ENCODE measurements around the gene ERBB4.
"Not testable (repeated sequence)": the region's sequence is repeated elsewhere in the genome, so short reads cannot be mapped to it uniquely, and the experiment has no call there.

The ERBB4 gene

GRCh38 chr2:212024040-212024439, 514.6 kb downstream of the ERBB4 start:
- in situ Hi-C loops (cut with MboI; ENCODE audit: low sequenced_read_pairs), result no loop called here

DNA sequence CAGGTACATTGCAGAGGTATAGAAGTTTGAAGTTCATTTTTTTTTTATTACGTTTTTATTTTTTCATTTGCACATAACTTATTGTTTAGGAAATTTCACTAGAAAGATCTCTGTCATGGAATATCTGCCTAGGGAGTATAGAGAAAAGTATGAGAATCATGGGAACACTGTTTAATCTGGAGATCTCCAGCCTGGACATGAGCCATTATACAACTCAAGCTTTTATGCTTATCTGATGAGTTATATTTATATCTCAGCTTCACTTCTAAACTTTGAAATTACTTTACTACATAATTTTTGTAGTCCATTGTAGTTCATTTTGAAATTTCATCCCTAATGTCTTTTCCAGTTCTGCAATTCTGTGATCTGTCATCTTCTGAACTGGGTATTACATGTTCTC, 515.6 kb downstream of the ERBB4 start:
- in situ Hi-C loops (cut with MboI; ENCODE audit: low sequenced_read_pairs), result no loop called here

- in situ Hi-C loops (cut with MboI; ENCODE audit: low sequenced_read_pairs), result no loop called here
These were observed 516.7 kb downstream of the ERBB4 start for GRCh38 chr2:212021947-212022346.

DNA sequence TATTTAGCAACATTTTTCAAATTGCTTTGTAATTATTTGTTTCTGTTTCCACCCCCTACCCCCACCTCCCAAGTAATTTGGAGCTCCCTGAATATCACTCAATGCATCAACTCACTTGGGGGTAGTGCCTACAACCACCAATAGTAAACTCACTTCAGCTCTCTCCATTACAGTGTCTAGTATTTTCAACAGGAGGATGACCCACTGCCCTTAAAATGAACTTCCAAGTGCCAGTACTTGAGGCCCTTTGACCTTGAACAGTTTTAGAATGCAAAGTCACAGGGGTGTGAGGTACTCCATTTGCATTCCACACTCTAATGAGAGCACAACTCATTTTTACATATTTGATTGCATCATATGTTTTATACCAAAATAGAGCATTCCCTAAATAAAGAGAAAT, 523.0 kb downstream of the ERBB4 start:
- in situ Hi-C loops (cut with MboI; ENCODE audit: low sequenced_read_pairs), result no loop called here

- in situ Hi-C loops (cut with MboI; ENCODE audit: low sequenced_read_pairs), result no loop called here
These were observed 525.0 kb downstream of the ERBB4 start for GRCh38 chr2:212013626-212014025.

DNA sequence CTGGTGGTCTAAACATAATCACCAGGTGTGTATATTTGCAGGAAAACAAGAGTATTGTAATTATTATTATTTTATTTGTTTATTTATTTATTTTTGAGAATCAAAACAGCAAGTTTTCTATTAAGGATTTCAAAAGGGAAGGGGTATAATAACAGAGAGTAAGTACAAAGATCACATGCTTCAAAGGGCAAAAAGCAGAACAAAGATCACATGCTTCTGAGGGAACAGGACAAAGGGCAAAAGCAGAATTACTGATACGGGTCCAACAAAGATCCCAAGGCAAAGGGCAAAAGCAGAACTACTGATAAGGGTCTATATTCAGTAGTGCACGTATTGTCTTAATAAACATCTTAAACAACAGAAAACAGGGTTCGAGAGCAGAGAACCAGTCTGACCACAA, 528.3 kb downstream of the ERBB4 start:
- in situ Hi-C loops (cut with MboI; ENCODE audit: low sequenced_read_pairs), result not testable (repeated sequence)

- in situ Hi-C loops (cut with MboI; ENCODE audit: low sequenced_read_pairs), result no loop called here
These were observed 530.6 kb downstream of the ERBB4 start for GRCh38 chr2:212007972-212008371.

DNA sequence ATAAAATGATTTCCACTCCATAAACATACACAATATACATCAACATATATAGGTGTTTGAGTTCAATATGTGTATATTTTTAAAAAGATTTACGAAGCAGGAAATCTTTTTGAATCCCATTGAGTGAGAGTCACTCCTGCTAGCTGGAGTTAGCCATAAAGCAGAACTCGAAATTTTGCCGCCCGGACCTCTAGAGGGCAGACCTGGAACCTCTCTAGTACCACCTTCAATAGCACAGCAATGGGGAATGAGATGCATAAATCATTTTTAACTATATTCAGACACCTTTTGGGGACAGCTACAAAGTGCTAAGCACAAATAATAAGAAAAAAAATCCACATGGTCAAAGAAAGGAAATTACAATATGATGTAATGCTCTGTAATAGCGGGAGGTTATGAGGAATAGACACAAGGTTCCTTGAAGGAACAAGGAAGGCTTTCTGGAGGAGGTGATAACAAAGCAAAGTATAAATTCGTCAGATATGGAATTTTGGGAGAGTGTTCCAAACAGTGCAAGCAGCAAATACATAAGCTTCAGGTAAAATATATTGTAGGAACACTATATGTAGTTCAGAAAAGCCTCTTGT, 533.4 kb downstream of the ERBB4 start:
- in situ Hi-C loops (cut with MboI; ENCODE audit: low sequenced_read_pairs), result no loop called here

- in situ Hi-C loops (cut with MboI; ENCODE audit: low sequenced_read_pairs), result no loop called here
These were observed 537.3 kb downstream of the ERBB4 start for GRCh38 chr2:212001325-212001724.

- in situ Hi-C loops (cut with MboI; ENCODE audit: low sequenced_read_pairs), result no loop called here
These were observed 541.7 kb downstream of the ERBB4 start for GRCh38 chr2:211996857-211997256.

DNA sequence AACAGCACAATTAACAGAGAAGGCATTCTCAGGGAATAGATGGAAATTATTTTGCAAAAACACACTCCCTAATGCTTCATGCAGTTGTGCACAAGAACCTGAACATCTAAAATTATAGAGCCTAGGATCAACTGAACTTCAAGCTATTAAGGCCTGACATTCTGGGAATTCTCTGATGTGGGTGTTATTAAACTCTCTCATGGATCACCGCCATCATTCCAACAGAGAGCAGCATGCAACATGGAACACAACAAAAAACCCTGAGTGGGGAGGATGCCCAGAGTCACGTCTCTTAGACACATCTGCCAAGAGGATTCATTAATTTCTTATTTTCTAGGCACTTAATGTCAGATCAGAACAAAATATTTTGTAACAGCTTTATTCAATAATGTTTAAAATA, 543.8 kb downstream of the ERBB4 start:
- in situ Hi-C loops (cut with MboI; ENCODE audit: low sequenced_read_pairs), result no loop called here

- in situ Hi-C loops (cut with MboI; ENCODE audit: low sequenced_read_pairs), result no loop called here
These were observed 548.3 kb downstream of the ERBB4 start for GRCh38 chr2:211990335-211990734.

DNA sequence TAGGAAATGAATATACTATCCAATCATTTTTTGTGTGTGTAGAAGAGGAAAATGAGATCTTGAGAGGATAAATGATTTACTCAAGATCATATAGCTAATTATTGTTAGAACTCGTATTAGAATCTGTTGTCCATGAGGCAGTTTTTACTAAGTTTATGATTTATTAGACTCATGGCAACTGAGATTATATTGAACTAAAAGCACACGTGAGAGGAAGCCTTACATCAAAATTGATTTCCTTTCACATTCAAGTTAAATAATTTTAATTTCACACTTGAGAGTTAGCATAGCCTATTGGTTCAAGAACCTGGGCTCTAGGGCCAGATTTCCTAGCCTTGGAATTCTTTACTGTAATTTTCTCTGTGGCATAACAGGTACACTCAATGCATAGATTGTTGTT, 552.3 kb downstream of the ERBB4 start:
- in situ Hi-C loops (cut with MboI; ENCODE audit: low sequenced_read_pairs), result no loop called here

- in situ Hi-C loops (cut with MboI; ENCODE audit: low sequenced_read_pairs), result no loop called here
These were observed 553.2 kb downstream of the ERBB4 start for GRCh38 chr2:211985393-211985792.

GRCh38 chr2:211982162-211982561, 556.4 kb downstream of the ERBB4 start:
- in situ Hi-C loops (cut with MboI; ENCODE audit: low sequenced_read_pairs), result no loop called here

GRCh38 chr2:211981451-211981850, 557.2 kb downstream of the ERBB4 start:
- in situ Hi-C loops (cut with MboI; ENCODE audit: low sequenced_read_pairs), result no loop called here

- in situ Hi-C loops (cut with MboI; ENCODE audit: low sequenced_read_pairs), result no loop called here
These were observed 562.5 kb downstream of the ERBB4 start for GRCh38 chr2:211976076-211976475.

DNA sequence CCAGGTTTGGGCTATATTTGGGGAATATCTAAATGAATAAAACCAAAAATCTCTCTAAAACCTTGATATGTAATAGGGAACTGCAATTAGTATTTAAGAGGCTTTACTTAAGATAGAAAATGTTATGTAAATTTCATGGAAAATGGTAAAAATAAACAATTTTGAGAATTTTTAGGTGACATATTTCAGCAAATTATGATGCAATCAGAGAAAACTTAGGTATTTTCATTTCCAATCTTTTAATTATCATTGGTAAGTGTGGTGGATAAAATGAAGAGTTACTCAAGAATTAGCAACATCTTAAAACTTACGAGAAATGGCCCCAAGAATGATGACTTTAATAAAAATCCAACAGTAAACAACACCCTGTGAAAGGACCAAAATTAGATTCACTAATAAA, 571.4 kb downstream of the ERBB4 start:
- in situ Hi-C loops (cut with MboI; ENCODE audit: low sequenced_read_pairs), result no loop called here

DNA sequence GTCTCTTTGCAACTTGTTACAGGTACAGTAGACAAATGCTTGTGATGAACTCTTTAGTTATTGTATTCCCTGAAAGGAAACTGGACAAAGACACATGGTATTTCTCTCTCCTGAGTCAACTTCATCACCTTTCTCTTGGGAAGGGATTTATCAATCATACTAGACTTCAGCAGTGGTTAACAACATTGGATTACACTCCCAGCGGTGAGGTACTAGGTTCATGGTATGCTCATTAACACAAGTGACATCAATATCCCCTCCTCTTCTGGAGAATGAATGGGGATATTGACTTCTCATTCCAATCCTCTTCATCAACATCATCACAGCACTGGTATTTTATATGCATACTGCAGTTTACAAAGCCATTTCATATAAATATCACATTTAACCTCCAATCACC, 574.6 kb downstream of the ERBB4 start:
- in situ Hi-C loops (cut with MboI; ENCODE audit: low sequenced_read_pairs), result no loop called here

DNA sequence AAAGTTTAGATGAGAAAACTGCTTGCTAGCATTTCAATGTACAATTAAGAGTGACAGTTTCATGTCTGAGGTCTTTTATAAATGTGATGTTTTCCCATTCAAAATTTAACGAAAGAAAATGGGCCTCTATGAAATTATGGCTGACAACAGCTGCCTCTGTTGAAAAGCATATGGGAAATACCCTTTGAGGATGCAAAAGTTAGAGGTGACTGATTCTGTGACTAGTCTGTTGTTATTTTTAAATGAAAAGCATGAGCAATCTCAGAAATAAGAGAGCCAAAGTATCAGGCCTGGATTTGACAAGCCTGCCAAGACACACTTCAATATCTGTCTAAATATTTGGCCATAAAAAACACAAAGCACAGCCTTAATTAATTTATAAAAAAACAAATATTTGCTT, 580.8 kb downstream of the ERBB4 start:
- in situ Hi-C loops (cut with MboI; ENCODE audit: low sequenced_read_pairs), result no loop called here

GRCh38 chr2:211955648-211956047, 583.0 kb downstream of the ERBB4 start:
- in situ Hi-C loops (cut with MboI; ENCODE audit: low sequenced_read_pairs), result no loop called here

DNA sequence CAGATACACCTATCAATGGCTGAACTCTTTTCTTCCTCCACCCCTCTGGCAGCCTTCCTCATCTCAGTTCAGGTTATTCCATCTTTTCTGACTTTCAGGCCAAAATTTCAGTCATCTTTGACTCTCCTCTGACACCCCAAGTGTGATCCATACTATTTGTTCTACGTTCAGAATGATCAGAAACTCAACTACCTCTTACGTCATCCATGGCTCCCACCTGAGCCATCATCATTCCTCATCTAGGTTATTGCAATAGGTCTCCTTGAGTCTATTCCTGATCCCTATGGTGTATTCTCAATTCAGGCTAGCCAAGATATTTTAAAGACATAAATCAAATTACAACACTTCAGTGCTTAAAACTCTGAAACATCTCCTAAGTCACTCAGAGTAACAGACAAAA, 589.7 kb downstream of the ERBB4 start:
- in situ Hi-C loops (cut with MboI; ENCODE audit: low sequenced_read_pairs), result no loop called here

- in situ Hi-C loops (cut with MboI; ENCODE audit: low sequenced_read_pairs), result no loop called here
These were observed 591.6 kb downstream of the ERBB4 start for GRCh38 chr2:211946960-211947359.

DNA sequence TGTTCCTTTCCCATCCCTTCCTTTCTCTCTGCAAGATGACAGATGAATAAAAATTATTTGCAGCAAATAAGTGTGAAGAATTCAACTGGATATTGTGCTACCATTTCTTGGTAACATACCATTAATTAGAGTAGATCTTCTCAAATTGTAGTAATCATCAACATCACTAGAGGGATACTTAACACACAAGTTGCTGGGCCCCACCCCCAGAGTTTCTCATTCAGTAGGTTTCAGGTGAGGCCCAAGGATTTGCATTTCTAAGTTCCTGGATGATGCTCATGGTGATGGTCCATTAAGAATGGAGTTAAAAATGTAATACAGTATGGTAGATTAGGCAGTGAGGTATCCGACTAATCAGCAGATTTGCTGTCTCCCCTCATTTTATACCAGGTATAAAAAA, 594.0 kb downstream of the ERBB4 start:
- in situ Hi-C loops (cut with MboI; ENCODE audit: low sequenced_read_pairs), result no loop called here
